Measurements from ENCODE around the gene SHOC1. TPM values are rescaled to one million over a fixed set of nuclear protein-coding genes. Genes with fewer than 3 reads are reported as not detected.
"Not testable (repeated sequence)": the region's sequence is repeated elsewhere in the genome, so short reads cannot be mapped to it uniquely, and the experiment has no call there.

The SHOC1 gene
- total and polyA plus RNA-seq, 8 donors = 0.15 to 0.31 (median 0.19) TPM; not detected in 4

DNA sequence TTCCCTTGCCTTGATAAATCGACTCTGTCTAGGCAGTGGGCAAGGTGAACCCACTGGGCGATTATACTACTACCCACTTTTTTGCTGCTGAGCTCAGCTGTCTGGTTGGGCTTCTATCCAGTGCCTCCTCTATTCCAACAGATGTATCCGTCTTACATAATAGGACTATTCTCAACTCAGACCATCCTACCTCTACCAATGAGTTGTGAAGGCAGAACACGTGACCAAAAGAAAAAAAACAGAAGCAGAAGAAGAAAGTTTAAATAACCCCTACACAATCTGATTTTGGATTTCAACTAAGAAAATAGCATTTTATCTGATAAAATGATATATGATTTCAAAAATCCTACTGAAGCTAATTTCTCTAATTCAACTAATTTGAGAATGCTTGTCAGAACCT, 16.2 kb upstream of the SHOC1 start:
- DNase-seq = no peak
- WGBS, 5 donors = 89 to 96% (median 93%) methylated on average over 4 of the region's 4 CpGs

DNA sequence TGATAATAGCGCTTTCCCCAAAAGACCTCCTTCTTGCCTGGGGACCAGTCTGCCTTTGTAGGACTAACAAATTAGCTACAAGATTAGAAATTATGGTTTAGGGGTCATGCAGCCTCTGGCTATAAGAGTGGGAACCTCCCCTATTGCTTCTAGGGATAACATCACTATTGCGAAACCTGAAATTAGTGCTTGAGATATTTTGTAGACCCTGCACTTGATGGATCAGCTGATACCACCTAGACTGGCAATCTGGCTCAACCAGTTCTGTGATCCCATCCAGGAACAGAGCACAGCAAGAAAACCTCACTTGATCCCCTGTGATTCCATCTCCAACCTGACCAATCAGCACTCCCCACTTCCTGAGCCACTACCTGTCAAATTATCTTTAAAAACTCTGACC, 15.7 kb upstream of the SHOC1 start:
- H3K9me3 ChIP-seq; H3K36me3 ChIP-seq; intact Hi-C loops (cut with DNase I; ENCODE audit: low total_unique reads); H3K27ac ChIP-seq; H3K27me3 ChIP-seq; H3K4me3 ChIP-seq; DNase-seq: not testable (repeated sequence)
- 95 to 97% (median 96%) methylated on average over 2 of the region's 2 CpGs for WGBS, 5 donors
- H3K4me1 ChIP-seq = peaks cover 0 to 21% (median 2%) of the 10 kb centered on the region in 4 donors

More for the DNA sequence above, 16.2 kb upstream of the SHOC1 start:
- TF ChIP-seq EP300 (IDR thresholded peaks at IDR 0.05) = no peak
- TF ChIP-seq, protein P1, sequence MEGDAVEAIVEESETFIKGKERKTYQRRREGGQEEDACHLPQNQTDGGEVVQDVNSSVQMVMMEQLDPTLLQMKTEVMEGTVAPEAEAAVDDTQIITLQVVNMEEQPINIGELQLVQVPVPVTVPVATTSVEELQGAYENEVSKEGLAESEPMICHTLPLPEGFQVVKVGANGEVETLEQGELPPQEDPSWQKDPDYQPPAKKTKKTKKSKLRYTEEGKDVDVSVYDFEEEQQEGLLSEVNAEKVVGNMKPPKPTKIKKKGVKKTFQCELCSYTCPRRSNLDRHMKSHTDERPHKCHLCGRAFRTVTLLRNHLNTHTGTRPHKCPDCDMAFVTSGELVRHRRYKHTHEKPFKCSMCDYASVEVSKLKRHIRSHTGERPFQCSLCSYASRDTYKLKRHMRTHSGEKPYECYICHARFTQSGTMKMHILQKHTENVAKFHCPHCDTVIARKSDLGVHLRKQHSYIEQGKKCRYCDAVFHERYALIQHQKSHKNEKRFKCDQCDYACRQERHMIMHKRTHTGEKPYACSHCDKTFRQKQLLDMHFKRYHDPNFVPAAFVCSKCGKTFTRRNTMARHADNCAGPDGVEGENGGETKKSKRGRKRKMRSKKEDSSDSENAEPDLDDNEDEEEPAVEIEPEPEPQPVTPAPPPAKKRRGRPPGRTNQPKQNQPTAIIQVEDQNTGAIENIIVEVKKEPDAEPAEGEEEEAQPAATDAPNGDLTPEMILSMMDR (IDR thresholded peaks at IDR 0.05) = no peak
- TF ChIP-seq POLR2A (IDR thresholded peaks at IDR 0.05) = no peak
- TF ChIP-seq POLR2AphosphoS5 (IDR thresholded peaks at IDR 0.05) = no peak
- Histone ChIP-seq H3K27ac (no peak overlapping the region), H3K9me3 (no peaks in the 10 kb centered on the region), H3K4me1 (peaks cover 0 to 17% (median 4%) of the 10 kb centered on the region in 4 donors), H3K4me3 (no peak overlapping the region), H3K36me3 (no peaks in the 10 kb centered on the region), H3K27me3 (no peaks in the 10 kb centered on the region)
- intact Hi-C loops (cut with DNase I; ENCODE audit: low total_unique reads) = no loop called here

DNA sequence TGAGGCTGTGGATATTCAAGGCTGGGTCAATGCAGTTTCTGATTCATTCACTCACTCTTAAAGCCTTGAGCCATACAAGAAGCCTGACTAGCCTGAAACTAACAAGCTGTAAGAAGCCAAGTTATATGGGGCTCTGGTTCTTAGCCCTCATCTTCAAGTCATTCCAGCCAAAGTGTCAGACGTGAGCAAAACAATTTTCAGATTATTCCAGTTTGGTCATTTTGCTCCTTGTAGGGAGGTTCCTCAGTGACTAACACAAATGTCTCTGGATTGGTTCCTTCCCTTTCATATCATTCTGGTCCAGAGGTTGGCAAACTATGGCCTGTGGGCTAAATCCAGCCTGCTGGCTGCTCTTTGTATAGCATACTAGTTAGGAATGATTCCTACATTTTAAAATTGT, 12.5 kb upstream of the SHOC1 start:
- DNase-seq = peak in 1 of 2 donors; percentile 33
- no peaks in the 10 kb centered on the region for H3K9me3 ChIP-seq
- peaks cover 0 to 23% (median 0%) of the 10 kb centered on the region in 4 donors for H3K4me1 ChIP-seq
- TF ChIP-seq POLR2AphosphoS5 (IDR thresholded peaks at IDR 0.05) = peak in 1 of 3 donors; percentile 35
- TF ChIP-seq, protein P1 (IDR thresholded peaks at IDR 0.05) = no peak
- intact Hi-C loops (cut with DNase I; ENCODE audit: low total_unique reads) = no loop called here
- H3K27me3 ChIP-seq = no peaks in the 10 kb centered on the region
- peak overlapping the region; percentile 65 to 87 (median 69) for H3K27ac ChIP-seq
- no peak overlapping the region for H3K4me3 ChIP-seq
- 60 to 83% (median 75%) methylated on average over 1 of the region's 1 CpG for WGBS, 5 donors
- H3K36me3 ChIP-seq = no peaks in the 10 kb centered on the region

DNA sequence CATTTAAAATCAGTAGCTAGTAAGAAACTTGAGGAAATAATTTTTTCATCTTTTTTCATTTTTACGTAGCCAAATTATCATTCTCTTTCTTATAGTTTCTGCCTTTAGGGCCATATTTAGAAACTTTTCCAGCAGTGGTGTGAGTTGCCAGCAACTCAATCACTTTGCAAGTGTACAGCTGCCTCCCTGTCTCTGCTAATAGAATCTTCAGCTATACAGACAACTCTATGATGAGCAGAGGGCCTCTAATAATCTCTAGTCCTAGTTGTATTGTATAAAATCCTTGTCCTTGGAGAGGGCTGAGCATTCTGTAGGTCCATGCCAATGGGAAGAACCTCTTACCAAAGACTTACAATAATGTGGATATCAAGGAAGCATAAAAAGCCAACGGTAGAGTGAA, 11.5 kb upstream of the SHOC1 start:
- H3K4me3 ChIP-seq = no peak overlapping the region
- intact Hi-C loops (cut with DNase I; ENCODE audit: low total_unique reads) = no loop called here
- 57 to 73% (median 68%) methylated on average over 2 of the region's 2 CpGs for WGBS, 5 donors
- H3K4me1 ChIP-seq = peaks cover 0 to 23% (median 0%) of the 10 kb centered on the region in 4 donors
- TF ChIP-seq POLR2AphosphoS5 (IDR thresholded peaks at IDR 0.05) (no peak), POLR2A (IDR thresholded peaks at IDR 0.05) (no peak), EP300 (IDR thresholded peaks at IDR 0.05) (no peak)
- TF ChIP-seq, protein P1 (IDR thresholded peaks at IDR 0.05) = no peak
- peak overlapping the region; percentile 65 to 87 (median 69) for H3K27ac ChIP-seq
- H3K27me3 ChIP-seq = no peaks in the 10 kb centered on the region
- no peaks in the 10 kb centered on the region for H3K9me3 ChIP-seq
- DNase-seq = no peak
- H3K36me3 ChIP-seq = no peaks in the 10 kb centered on the region

DNA sequence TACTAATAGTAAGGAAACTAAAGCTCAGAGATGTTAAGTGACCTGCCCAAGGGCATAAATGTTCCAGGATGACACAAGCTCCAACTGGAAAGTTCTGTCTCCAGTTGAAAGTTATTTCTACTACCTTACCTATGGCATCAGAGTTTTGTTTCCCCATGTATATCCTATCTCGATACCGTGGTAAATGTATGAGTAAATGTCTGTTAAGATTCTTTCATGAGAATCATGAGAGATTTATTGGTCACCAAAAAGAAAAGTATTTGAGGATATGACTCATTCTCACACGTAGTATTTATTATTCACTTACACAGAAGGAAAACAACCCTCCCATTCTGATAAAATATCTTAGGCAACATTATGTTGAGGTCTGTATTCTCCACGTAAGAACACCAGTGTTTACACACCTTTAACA, 11.1 kb upstream of the SHOC1 start:
- 14 to 38% (median 25%) methylated on average over 4 of the region's 4 CpGs for WGBS, 5 donors
- Histone ChIP-seq H3K27me3 (no peaks in the 10 kb centered on the region), H3K27ac (peak overlapping the region in 4 of 5 donors; percentile 65 to 87 (median 70)), H3K9me3 (no peaks in the 10 kb centered on the region), H3K4me1 (peaks cover 0 to 23% (median 0%) of the 10 kb centered on the region in 4 donors), H3K4me3 (no peak overlapping the region), H3K36me3 (no peaks in the 10 kb centered on the region)
- intact Hi-C loops (cut with DNase I; ENCODE audit: low total_unique reads) = no loop called here
- peak in 1 of 2 donors; percentile 60 for DNase-seq
- TF ChIP-seq, protein P1 (IDR thresholded peaks at IDR 0.05) = no peak
- TF ChIP-seq POLR2AphosphoS5 (IDR thresholded peaks at IDR 0.05) = peak in 1 of 3 donors; percentile 28
